Lower leg skin (tissue), 3 donors: ENCODE measurements around the gene NLK.

Experiments used
- POLR2A ChIP-seq, 2 donors: fragments of 450-650 bp; IDR thresholded peaks; one replicate each; pipeline ENCODE4 v1.6.1; 2016 to 2017; ENCODE audit warnings: antibody characterized with exemption in 2 of 2, mild to moderate bottlenecking in 1 of 2, moderate library complexity in 1 of 2
- TF ChIP-seq, protein P1 (sequence below), 3 donors: fragments of 450-650 bp; IDR thresholded peaks; one replicate each; pipeline ENCODE4 v1.5.1; 2016; ENCODE audit warnings: antibody characterized with exemption in 3 of 3, mild to moderate bottlenecking in 3 of 3, moderate library complexity in 2 of 3

- no peak for TF ChIP-seq POLR2A (IDR thresholded peaks at IDR 0.05)
- TF ChIP-seq, protein P1, sequence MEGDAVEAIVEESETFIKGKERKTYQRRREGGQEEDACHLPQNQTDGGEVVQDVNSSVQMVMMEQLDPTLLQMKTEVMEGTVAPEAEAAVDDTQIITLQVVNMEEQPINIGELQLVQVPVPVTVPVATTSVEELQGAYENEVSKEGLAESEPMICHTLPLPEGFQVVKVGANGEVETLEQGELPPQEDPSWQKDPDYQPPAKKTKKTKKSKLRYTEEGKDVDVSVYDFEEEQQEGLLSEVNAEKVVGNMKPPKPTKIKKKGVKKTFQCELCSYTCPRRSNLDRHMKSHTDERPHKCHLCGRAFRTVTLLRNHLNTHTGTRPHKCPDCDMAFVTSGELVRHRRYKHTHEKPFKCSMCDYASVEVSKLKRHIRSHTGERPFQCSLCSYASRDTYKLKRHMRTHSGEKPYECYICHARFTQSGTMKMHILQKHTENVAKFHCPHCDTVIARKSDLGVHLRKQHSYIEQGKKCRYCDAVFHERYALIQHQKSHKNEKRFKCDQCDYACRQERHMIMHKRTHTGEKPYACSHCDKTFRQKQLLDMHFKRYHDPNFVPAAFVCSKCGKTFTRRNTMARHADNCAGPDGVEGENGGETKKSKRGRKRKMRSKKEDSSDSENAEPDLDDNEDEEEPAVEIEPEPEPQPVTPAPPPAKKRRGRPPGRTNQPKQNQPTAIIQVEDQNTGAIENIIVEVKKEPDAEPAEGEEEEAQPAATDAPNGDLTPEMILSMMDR (IDR thresholded peaks at IDR 0.05): no peak
Observed at GRCh38 chr17:28086519-28086918, 44.0 kb downstream of the NLK start.
